Gastroesophageal sphincter (tissue), 3 donors: ENCODE data around the gene ABHD8.

Experiments used
- EP300 ChIP-seq: sonication (generic); formaldehyde crosslinking; IDR thresholded peaks from one replicate; pipeline ENCODE4 v1.6.1; 2017; ENCODE audit warnings: antibody characterized with exemption, mild to moderate bottlenecking
- POLR2A ChIP-seq, 2 donors: fragments of 450-650 bp; IDR thresholded peaks; one replicate each; pipeline ENCODE4 v1.6.1; 2017; ENCODE audit warnings: antibody characterized with exemption in 2 of 2, mild to moderate bottlenecking in 2 of 2, moderate library complexity in 1 of 2
- POLR2AphosphoS5 ChIP-seq: sonication (generic); formaldehyde crosslinking; IDR thresholded peaks from one replicate; pipeline ENCODE4 v1.6.1; 2017; ENCODE audit warnings: antibody characterized with exemption
- TF ChIP-seq, protein P1 (sequence below), 4 experiments: fragments of 200-600 bp in 2 of 4; fragments of 450-650 bp in 2 of 4; sonication (generic) in 1 of 4; IDR thresholded peaks; one replicate each; pipeline ENCODE4 v1.5.1; 2017 to 2019; ENCODE audit warnings: antibody characterized with exemption in 4 of 4, mild to moderate bottlenecking in 2 of 4, moderate library complexity in 2 of 4

DNA sequence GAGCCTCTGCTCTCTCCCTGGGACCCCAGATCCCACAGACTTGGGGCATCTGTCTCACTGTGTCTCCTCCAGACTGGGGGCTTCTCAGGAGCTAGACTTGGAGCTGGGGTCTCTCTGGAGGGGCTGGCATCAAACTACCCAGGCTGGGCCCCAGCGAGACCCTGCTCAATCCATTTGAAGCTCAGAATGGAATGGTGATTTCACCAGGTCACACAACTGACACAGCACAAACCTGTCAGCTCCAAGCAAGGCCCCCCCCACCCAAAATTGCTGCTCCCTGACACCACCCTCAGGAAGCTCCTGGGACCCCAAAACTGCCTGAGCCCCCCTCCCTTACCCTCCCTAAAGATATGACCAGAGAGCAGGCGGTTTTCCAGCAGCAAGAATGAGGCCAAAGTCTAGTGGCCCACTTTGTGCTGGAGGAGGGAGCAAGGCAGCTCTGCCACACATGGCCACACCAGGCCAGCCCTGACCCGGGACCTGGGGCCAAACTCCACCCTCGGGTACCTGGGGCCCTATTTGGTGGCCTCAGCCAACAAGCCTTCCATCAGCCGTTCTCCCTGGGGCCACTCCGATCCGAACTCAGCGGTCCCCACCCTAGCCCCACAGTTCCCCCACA lies 59.9 kb downstream of the ABHD8 start:
- TF ChIP-seq POLR2A (IDR thresholded peaks at IDR 0.05) (no peak), EP300 (no peak), POLR2AphosphoS5 (no peak)
- TF ChIP-seq, protein P1, sequence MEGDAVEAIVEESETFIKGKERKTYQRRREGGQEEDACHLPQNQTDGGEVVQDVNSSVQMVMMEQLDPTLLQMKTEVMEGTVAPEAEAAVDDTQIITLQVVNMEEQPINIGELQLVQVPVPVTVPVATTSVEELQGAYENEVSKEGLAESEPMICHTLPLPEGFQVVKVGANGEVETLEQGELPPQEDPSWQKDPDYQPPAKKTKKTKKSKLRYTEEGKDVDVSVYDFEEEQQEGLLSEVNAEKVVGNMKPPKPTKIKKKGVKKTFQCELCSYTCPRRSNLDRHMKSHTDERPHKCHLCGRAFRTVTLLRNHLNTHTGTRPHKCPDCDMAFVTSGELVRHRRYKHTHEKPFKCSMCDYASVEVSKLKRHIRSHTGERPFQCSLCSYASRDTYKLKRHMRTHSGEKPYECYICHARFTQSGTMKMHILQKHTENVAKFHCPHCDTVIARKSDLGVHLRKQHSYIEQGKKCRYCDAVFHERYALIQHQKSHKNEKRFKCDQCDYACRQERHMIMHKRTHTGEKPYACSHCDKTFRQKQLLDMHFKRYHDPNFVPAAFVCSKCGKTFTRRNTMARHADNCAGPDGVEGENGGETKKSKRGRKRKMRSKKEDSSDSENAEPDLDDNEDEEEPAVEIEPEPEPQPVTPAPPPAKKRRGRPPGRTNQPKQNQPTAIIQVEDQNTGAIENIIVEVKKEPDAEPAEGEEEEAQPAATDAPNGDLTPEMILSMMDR (IDR thresholded peaks at IDR 0.05) = no peak
